ENCODE measurements around the gene COX5B.

DNA sequence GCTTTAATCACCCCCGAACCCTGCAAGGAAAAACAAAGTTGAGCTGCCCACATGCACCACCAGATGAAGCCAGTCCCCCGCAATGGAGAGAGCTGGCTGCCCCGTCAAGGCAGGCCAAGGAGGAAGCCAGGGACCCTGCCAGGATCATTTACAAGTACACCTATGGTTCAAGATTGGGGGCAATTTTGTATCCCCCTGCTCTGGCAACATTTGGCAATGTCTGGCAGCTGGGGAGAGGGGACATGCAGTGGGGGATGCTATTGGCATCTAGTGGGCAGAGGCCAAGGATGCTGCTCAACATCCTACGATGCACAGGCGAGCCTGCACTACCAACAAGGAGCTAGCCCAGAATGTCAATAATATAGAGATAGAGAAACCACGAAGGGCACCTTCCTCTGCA lies 16.1 kb downstream of the COX5B start:
- TF ChIP-seq, protein P1, sequence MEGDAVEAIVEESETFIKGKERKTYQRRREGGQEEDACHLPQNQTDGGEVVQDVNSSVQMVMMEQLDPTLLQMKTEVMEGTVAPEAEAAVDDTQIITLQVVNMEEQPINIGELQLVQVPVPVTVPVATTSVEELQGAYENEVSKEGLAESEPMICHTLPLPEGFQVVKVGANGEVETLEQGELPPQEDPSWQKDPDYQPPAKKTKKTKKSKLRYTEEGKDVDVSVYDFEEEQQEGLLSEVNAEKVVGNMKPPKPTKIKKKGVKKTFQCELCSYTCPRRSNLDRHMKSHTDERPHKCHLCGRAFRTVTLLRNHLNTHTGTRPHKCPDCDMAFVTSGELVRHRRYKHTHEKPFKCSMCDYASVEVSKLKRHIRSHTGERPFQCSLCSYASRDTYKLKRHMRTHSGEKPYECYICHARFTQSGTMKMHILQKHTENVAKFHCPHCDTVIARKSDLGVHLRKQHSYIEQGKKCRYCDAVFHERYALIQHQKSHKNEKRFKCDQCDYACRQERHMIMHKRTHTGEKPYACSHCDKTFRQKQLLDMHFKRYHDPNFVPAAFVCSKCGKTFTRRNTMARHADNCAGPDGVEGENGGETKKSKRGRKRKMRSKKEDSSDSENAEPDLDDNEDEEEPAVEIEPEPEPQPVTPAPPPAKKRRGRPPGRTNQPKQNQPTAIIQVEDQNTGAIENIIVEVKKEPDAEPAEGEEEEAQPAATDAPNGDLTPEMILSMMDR (conservative IDR thresholded peaks at IDR 0.05; ENCODE audit: low read depth, low read length), result no peak
- no peak for TF ChIP-seq EZH2 (IDR thresholded peaks at IDR 0.05; ENCODE audit: low read length, unreplicated experiment)
- TF ChIP-seq EZH2phosphoT487 (IDR thresholded peaks at IDR 0.05; ENCODE audit: borderline replicate concordance, low read length), result no peak

All from PC-3 (cell line).